Suprapubic skin (tissue), 4 donors: ENCODE results near the gene NFIL3. TPM values are rescaled to one million over a fixed set of nuclear protein-coding genes. Genes with fewer than 3 reads are reported as not detected.
"Not testable (repeated sequence)": the region's sequence is repeated elsewhere in the genome, so short reads cannot be mapped to it uniquely, and the experiment has no call there.

Experiments used
- DNase-seq, 2 donors: peaks; one replicate each; pipeline ENCODE4 v3.0.0-alpha.2; 2019; ENCODE audit warnings: low spot score in 2 of 2
- H3K27ac ChIP-seq: fragments of 200-600 bp; sonication (generic); one replicate; pipeline ENCODE4 v1.5.1; 2019
- H3K27me3 ChIP-seq: fragments of 200-600 bp; sonication (generic); one replicate; pipeline ENCODE4 v1.5.1; 2019
- H3K36me3 ChIP-seq: fragments of 200-600 bp; sonication (generic); one replicate; pipeline ENCODE4 v1.5.1; 2019
- H3K4me1 ChIP-seq: fragments of 200-600 bp; sonication (generic); one replicate; pipeline ENCODE4 v1.5.1; 2019
- H3K4me3 ChIP-seq: fragments of 200-600 bp; sonication (generic); one replicate; pipeline ENCODE4 v1.5.1; 2019; ENCODE audit warnings: mild to moderate bottlenecking
- H3K9me3 ChIP-seq: fragments of 200-600 bp; sonication (generic); one replicate; pipeline ENCODE4 v1.5.1; 2019
- EP300 ChIP-seq: sonication (generic); formaldehyde crosslinking; IDR thresholded peaks from one replicate; pipeline ENCODE4 v1.6.1; 2017; ENCODE audit warnings: antibody characterized with exemption
- POLR2A ChIP-seq, 2 donors: fragments of 450-650 bp; IDR thresholded peaks; one replicate each; pipeline ENCODE4 v1.6.1; 2017; ENCODE audit warnings: antibody characterized with exemption in 2 of 2, mild to moderate bottlenecking in 2 of 2, moderate library complexity in 2 of 2
- POLR2AphosphoS5 ChIP-seq, 3 donors: sonication (generic); formaldehyde crosslinking; IDR thresholded peaks; one replicate each; pipeline ENCODE4 v1.6.1; 2017; ENCODE audit warnings: antibody characterized with exemption in 3 of 3
- WGBS: methylation state at CpG from one replicate; pipeline ENCODE4 v1.1.5; 2018; 5-methylcytosine and 5-hydroxymethylcytosine counted together
- total RNA-seq, 4 donors: library from RNA; depleted of rRNA; stranded (reverse); fragments of >200 nt; gene quantifications; one replicate each; pipeline ENCODE4 v1.1.0, GENCODE V29; 2016
- TF ChIP-seq, protein P1 (sequence below), 2 donors: fragments of 200-600 bp in 1 of 2; fragments of 450-650 bp in 1 of 2; sonication (generic) in 1 of 2; IDR thresholded peaks; one replicate each; pipeline ENCODE4 v1.5.1; 2016 to 2019; ENCODE audit warnings: antibody characterized with exemption in 2 of 2, mild to moderate bottlenecking in 1 of 2, moderate library complexity in 1 of 2

Gene NFIL3
- total RNA-seq, 4 donors from 2014 or later, result 28.0 to 58.5 (median 37.8) TPM

DNA sequence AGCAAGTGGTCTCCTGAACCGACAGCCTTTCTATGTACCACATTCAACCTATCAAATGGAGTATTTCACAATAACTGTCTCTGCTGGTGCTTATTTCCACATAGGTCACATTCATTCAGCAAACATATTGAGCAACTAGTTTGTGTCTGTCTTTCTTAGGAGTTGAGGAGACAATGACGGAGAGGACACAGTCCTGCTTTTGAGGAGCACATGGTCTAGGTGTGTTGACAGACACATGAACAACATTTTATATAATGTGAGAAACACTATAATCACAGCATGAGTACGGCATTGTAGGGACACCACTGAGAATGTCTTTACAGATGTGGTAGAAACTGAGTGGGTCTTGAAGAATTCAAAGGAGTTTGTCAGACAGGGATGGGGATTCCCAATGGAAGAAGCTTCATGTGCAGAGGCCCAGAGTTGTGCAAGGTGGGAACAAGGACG is 28.5 kb downstream of the NFIL3 start:
- 87% methylated on average over 4 of the region's 4 CpGs for WGBS
- H3K4me3 ChIP-seq, result no peak overlapping the region
- H3K27ac ChIP-seq, result no peak overlapping the region
- DNase-seq, result no peak
- TF ChIP-seq EP300 (no peak), POLR2AphosphoS5 (IDR thresholded peaks at IDR 0.05) (peak in 2 of 3 donors; percentile 19 to 75)
- no peaks in the 10 kb centered on the region for H3K9me3 ChIP-seq
- no peaks in the 10 kb centered on the region for H3K36me3 ChIP-seq
- no peaks in the 10 kb centered on the region for H3K27me3 ChIP-seq
- H3K4me1 ChIP-seq, result peaks cover 12% of the 10 kb centered on the region

DNA sequence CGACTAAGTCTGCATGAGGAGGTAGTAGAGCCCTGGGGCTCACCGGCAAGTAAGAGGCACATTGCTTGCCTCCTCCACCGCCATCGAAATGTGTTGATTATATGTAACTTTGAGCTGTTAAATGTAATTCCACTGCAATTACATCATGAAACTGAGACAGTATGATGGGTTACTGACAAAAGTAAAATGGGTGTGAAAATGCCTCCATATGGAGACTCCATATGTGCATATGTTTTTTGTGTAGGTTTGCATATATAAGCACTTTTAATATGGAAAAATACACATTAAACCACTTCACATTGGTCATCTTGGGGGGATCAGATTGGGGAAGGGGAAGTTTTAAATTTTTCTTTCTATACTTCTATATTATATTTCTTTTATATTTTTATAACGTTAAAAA is 29.8 kb downstream of the NFIL3 start:
- H3K36me3 ChIP-seq, result no peaks in the 10 kb centered on the region
- WGBS, result 98% methylated on average over 5 of the region's 5 CpGs
- H3K4me3 ChIP-seq, result no peak overlapping the region
- no peak for TF ChIP-seq EP300
- TF ChIP-seq POLR2A (IDR thresholded peaks at IDR 0.05), result no peak
- TF ChIP-seq, protein P1, sequence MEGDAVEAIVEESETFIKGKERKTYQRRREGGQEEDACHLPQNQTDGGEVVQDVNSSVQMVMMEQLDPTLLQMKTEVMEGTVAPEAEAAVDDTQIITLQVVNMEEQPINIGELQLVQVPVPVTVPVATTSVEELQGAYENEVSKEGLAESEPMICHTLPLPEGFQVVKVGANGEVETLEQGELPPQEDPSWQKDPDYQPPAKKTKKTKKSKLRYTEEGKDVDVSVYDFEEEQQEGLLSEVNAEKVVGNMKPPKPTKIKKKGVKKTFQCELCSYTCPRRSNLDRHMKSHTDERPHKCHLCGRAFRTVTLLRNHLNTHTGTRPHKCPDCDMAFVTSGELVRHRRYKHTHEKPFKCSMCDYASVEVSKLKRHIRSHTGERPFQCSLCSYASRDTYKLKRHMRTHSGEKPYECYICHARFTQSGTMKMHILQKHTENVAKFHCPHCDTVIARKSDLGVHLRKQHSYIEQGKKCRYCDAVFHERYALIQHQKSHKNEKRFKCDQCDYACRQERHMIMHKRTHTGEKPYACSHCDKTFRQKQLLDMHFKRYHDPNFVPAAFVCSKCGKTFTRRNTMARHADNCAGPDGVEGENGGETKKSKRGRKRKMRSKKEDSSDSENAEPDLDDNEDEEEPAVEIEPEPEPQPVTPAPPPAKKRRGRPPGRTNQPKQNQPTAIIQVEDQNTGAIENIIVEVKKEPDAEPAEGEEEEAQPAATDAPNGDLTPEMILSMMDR (IDR thresholded peaks at IDR 0.05), result no peak
- no peak for TF ChIP-seq POLR2AphosphoS5 (IDR thresholded peaks at IDR 0.05)
- no peak overlapping the region for H3K27ac ChIP-seq
- no peaks in the 10 kb centered on the region for H3K27me3 ChIP-seq
- peaks cover 12% of the 10 kb centered on the region for H3K4me1 ChIP-seq
- DNase-seq, result no peak
- H3K9me3 ChIP-seq, result no peaks in the 10 kb centered on the region

DNA sequence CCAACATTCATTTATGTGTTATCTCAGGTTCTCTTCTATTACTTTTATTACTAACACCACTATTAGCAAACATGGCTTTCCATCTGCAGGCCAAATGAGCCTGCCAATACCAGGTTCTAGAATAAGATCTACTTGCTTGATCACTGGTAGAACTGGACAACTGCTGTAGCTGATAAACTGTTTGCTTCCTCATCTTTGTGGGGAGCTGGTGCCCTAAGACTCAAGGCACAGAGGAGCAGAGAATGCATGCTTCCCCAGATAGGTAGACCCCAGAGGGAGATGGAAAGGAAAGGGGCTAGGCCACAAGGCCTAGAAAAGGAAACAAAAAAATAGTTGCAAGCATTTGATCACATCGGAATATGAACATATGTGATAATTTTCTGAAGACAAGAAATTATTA is 31.2 kb downstream of the NFIL3 start:
- H3K36me3 ChIP-seq, result no peaks in the 10 kb centered on the region
- no peaks in the 10 kb centered on the region for H3K9me3 ChIP-seq
- no peak for DNase-seq
- no peak overlapping the region for H3K27ac ChIP-seq
- H3K27me3 ChIP-seq, result no peaks in the 10 kb centered on the region
- peaks cover 12% of the 10 kb centered on the region for H3K4me1 ChIP-seq
- TF ChIP-seq EP300 (no peak), POLR2A (IDR thresholded peaks at IDR 0.05) (no peak), POLR2AphosphoS5 (IDR thresholded peaks at IDR 0.05) (no peak)
- TF ChIP-seq, protein P1 (IDR thresholded peaks at IDR 0.05), result no peak
- H3K4me3 ChIP-seq, result no peak overlapping the region
- WGBS, result 88% methylated on average over 1 of the region's 1 CpG

DNA sequence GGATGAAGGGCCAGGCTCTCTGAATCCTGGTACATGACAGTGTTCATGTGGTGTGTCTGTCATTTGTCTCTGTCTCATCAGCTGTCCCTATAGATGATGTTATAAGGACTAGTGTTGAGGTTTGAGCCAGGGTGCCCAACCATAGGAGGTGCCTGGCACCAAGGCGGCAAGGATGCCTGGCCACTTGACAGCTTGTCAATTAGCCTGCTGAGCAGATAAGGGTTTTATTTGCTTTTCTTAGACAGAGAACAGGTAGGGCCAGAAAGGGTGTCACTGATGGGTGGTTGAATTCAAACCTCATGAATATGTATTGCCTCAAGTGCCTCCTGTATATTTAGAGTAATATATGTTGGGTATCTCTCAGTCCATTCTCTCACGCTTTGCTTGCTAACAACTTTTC is 31.8 kb downstream of the NFIL3 start:
- Histone ChIP-seq H3K27ac (no peak overlapping the region), H3K27me3 (no peaks in the 10 kb centered on the region), H3K9me3 (no peaks in the 10 kb centered on the region), H3K4me1 (peaks cover 12% of the 10 kb centered on the region), H3K36me3 (no peaks in the 10 kb centered on the region), H3K4me3 (no peak overlapping the region)
- WGBS, result 75% methylated on average over 2 of the region's 2 CpGs
- no peak for DNase-seq
- TF ChIP-seq EP300, result no peak

DNA sequence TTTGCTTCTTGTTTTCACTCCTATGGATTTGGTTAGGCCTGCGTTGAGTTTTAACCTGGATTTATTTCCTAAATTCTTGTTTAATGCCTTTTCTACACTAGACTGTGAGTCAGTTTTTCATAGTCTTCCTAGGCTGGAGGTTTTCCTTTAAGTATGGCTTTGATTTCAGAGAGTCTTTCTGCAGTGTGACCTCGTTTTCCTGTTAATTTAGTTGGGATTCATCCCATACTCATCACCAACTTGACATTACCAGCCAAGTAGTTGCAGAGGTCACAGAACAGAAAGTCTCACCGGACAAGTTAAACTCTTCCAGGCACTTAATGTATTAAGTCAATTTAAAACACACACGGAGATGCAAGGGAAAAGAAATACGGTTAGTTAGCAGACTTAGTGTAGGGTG is 32.2 kb downstream of the NFIL3 start:
- TF ChIP-seq, protein P1 (IDR thresholded peaks at IDR 0.05), result no peak
- no peak for TF ChIP-seq POLR2AphosphoS5 (IDR thresholded peaks at IDR 0.05)
- no peak for TF ChIP-seq POLR2A (IDR thresholded peaks at IDR 0.05)
- no peak for TF ChIP-seq EP300
- H3K4me1 ChIP-seq, result peaks cover 12% of the 10 kb centered on the region
- no peak overlapping the region for H3K4me3 ChIP-seq
- H3K9me3 ChIP-seq, result no peaks in the 10 kb centered on the region
- H3K27me3 ChIP-seq, result no peaks in the 10 kb centered on the region
- no peak overlapping the region for H3K27ac ChIP-seq
- no peak for DNase-seq
- 49% methylated on average over 5 of the region's 5 CpGs for WGBS
- no peaks in the 10 kb centered on the region for H3K36me3 ChIP-seq

DNA sequence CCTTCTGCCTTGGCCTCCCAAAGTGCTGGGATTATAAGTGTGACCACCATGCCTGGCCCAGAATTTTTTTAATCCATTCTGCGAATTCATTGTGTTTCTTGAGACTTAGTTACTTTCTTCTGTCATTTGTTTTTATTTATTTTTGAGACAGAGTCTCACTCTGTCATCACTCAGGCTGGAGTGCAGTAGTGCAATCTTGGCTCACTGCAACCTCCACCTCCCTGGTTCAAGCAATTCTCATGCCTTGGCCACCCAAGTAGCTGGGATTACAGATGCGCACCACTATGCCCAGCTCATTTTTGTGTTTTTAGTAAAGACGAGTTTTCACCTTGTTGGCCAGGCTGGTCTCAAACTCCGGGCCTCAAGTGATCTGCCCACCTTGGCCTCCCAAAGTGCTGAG is 33.9 kb downstream of the NFIL3 start:
- WGBS, result 91% methylated on average over 4 of the region's 4 CpGs
- H3K27me3 ChIP-seq, H3K27ac ChIP-seq: not testable (repeated sequence)

DNA sequence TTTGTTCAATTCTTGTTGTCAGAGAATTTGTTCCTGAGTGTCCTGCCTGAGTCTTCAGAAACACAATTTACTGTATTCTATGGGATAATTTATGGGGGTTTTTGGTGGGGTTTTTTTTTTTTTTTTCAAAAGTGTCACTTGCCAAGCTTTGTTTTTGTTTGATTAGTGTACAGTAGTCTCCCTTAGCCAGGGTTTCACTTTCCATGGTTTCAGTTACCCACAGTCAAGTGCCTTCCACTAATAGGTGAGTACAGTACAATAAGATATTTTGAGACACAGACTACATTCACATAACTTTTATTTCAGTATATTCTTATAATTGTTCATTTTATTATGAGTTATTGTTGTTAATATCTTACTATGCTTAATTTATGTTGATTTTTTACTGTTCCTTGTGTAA is 36.9 kb downstream of the NFIL3 start:
- H3K9me3 ChIP-seq, result no peaks in the 10 kb centered on the region
- H3K36me3 ChIP-seq, result no peaks in the 10 kb centered on the region
- no peaks in the 10 kb centered on the region for H3K27me3 ChIP-seq
- DNase-seq, result no peak
- no peaks in the 10 kb centered on the region for H3K4me1 ChIP-seq
- H3K27ac ChIP-seq, result no peak overlapping the region
- no peak for TF ChIP-seq EP300
- no peak for TF ChIP-seq POLR2AphosphoS5 (IDR thresholded peaks at IDR 0.05)
- TF ChIP-seq POLR2A (IDR thresholded peaks at IDR 0.05), result no peak
- TF ChIP-seq, protein P1 (IDR thresholded peaks at IDR 0.05), result no peak
- H3K4me3 ChIP-seq, result no peak overlapping the region

More for the DNA sequence above, 33.9 kb downstream of the NFIL3 start:
- not testable (repeated sequence) for DNase-seq, H3K36me3 ChIP-seq, H3K4me1 ChIP-seq, H3K4me3 ChIP-seq, H3K9me3 ChIP-seq
